ENCODE measurements around the gene GATA5.

- no peak for TF ChIP-seq CTCF (conservative IDR thresholded peaks at IDR 0.05 in 1 of 2, IDR thresholded peaks at IDR 0.05 in 1 of 2; ENCODE audit: extremely low read depth in 1 of 2, insufficient read depth in 1 of 2, low read depth in 1 of 2, low read length in 2 of 2)
- no peak for TF ChIP-seq EZH2 (IDR thresholded peaks at IDR 0.05; ENCODE audit: borderline replicate concordance, low read length)
These were observed 37.9 kb downstream of the GATA5 start for GRCh38 chr20:62437927-62438326.
